Measurements from ENCODE around the gene FANCD2. TPM values are rescaled to one million over a fixed set of nuclear protein-coding genes. Genes with fewer than 3 reads are reported as not detected.
A peak's percentile ranks its signal among the peaks of the same experiment; 100 is the strongest.

Gene FANCD2
- total RNA-seq, 1 donor from 2014 or later: 67.9 TPM

- no peak for TF ChIP-seq CTCF (conservative IDR thresholded peaks at IDR 0.05)
- Mint-ChIP-seq H3K36me3 (ENCODE audit: low read depth) (peaks cover 4% of the 10 kb centered on the region), H3K4me3 (no peak overlapping the region), H3K27ac (ENCODE audit: unreplicated experiment) (no peak overlapping the region), H3K9me3 (no peaks in the 10 kb centered on the region), H3K4me1 (no peaks in the 10 kb centered on the region), H3K27me3 (ENCODE audit: low read depth) (no peaks in the 10 kb centered on the region)
- DNase-seq (ENCODE audit: low read depth, low spot score): no peak
These were observed 67.4 kb downstream of the FANCD2 start for GRCh38 chr3:10093678-10094077.

DNA sequence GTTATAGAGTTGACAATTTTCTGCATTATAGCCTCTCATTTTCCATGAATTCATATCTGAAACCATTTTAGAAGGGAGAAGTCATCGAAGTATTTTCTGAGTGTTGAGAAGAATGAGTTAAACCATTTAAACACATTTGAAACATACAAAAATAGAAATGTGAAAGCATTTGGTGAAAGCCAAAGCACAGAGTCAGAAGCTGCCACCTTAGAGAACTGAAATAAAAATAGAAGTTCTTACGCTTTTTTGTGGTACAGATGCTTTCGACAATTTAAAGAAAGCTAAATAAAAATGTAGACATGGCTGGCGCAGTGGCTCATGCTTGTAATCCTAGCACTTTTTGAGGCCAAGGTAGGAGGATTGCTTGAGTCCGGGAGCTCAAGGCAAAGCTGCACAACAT lies 72.8 kb downstream of the FANCD2 start:
- TF ChIP-seq CTCF (conservative IDR thresholded peaks at IDR 0.05): no peak
- no peaks in the 10 kb centered on the region for H3K27me3 Mint-ChIP-seq (ENCODE audit: low read depth)
- DNase-seq (ENCODE audit: low read depth, low spot score): no peak
- H3K36me3 Mint-ChIP-seq (ENCODE audit: low read depth): peaks cover 3% of the 10 kb centered on the region
- H3K4me1 Mint-ChIP-seq: no peaks in the 10 kb centered on the region
- H3K9me3 Mint-ChIP-seq: no peaks in the 10 kb centered on the region
- H3K27ac Mint-ChIP-seq (ENCODE audit: unreplicated experiment): no peak overlapping the region
- H3K4me3 Mint-ChIP-seq: no peak overlapping the region

GRCh38 chr3:10106919-10107318 lies 80.7 kb downstream of the FANCD2 start:
- Mint-ChIP-seq H3K4me1 (no peaks in the 10 kb centered on the region), H3K27me3 (ENCODE audit: low read depth) (peaks cover 3% of the 10 kb centered on the region), H3K4me3 (no peak overlapping the region), H3K9me3 (no peaks in the 10 kb centered on the region), H3K36me3 (ENCODE audit: low read depth) (no peaks in the 10 kb centered on the region), H3K27ac (ENCODE audit: unreplicated experiment) (no peak overlapping the region)
- DNase-seq (ENCODE audit: low read depth, low spot score): no peak
- no peak for TF ChIP-seq CTCF (conservative IDR thresholded peaks at IDR 0.05)

DNA sequence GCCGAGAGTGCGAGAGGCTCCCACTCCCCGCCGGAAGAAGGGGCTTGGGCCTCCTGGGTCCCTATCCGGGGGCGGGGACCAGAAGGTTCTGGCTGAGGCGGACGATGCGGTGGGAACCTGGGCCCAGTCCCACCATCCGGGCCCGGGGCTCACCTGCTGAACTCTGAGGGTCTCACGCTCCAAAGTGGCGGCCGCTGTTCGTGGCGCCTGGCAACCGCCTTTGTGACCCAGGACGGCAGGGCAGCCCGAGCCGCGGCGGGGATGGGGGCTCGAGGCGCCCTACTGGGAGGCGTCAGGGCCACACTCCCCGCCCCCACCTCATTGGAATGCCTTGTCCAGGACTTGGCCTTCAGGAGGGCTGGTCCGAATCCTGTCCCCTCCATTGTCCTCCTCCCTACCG lies 81.9 kb downstream of the FANCD2 start, which contains the start of gene FANCD2OS:
Gene FANCD2OS, minus strand, starts transcription at position 165 of the 400 bp plus-strand sequence. CDS start 3,481 bp downstream, outside the sequence.
- no peak for TF ChIP-seq CTCF (conservative IDR thresholded peaks at IDR 0.05)
- Mint-ChIP-seq H3K36me3 (ENCODE audit: low read depth) (no peaks in the 10 kb centered on the region), H3K27me3 (ENCODE audit: low read depth) (peaks cover 4% of the 10 kb centered on the region), H3K9me3 (no peaks in the 10 kb centered on the region), H3K4me1 (no peaks in the 10 kb centered on the region), H3K4me3 (no peak within 1 kb of the TSS), H3K27ac (ENCODE audit: unreplicated experiment) (peak within 1 kb of the TSS; percentile 21)
- DNase-seq (ENCODE audit: low read depth, low spot score): no peak

DNA sequence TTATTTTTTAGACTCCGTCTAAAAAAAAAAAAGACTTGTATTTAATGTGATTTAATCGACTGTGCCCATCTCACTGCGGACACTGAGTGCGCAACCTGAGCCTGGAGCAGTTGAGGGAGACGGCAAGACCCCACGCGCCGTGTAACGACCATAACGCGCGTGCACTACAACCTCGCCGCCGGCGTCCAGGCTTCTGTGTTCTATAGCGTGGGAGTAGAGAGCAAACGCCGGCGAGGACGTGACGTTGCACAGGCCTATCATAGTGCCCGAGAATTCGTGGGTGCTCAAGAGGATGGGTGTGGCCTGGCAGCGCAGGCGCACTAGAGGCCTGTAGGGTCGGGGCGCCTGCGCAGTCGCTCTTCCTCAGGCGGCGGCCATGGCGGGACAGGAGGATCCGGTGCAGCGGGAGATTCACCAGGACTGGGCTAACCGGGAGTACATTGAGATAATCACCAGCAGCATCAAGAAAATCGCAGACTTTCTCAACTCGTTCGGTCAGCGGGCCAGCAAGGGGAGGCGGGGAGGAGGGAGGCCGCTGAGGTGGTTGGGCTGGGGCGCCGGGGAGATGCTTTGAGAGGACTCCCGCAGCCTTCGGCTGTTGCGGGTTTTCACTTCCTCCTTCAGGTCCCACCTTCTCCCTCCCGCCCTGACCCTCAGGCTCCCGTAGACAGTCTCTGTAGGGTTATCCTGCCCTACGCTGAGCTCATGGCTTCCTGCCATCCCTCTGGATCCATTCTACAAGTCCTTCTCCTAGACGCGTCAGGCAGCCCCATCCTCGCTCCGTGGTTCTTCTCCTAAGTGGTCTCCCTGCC lies 89.3 kb downstream of the FANCD2 start, which contains the start of gene BRK1:
Gene BRK1, plus strand, starts transcription at position 350 of the 812 bp plus-strand sequence. Its CDS starts 27 bp downstream, at position 377.
- H3K36me3 Mint-ChIP-seq (ENCODE audit: low read depth): no peaks in the 10 kb centered on the region
- DNase-seq (ENCODE audit: low read depth, low spot score): peak; percentile 79
- peaks cover 17% of the 10 kb centered on the region for H3K4me1 Mint-ChIP-seq
- peaks cover 4% of the 10 kb centered on the region for H3K27me3 Mint-ChIP-seq (ENCODE audit: low read depth)
- peak within 1 kb of the TSS; percentile 99 for H3K4me3 Mint-ChIP-seq
- no peak for TF ChIP-seq CTCF (conservative IDR thresholded peaks at IDR 0.05)
- H3K27ac Mint-ChIP-seq (ENCODE audit: unreplicated experiment): peak within 1 kb of the TSS; percentile 95
- H3K9me3 Mint-ChIP-seq: no peaks in the 10 kb centered on the region

Data from neural crest cell (in vitro differentiated cells).